ENCODE measurements around the gene TMEM119. TPM values are rescaled to one million over a fixed set of nuclear protein-coding genes. Genes with fewer than 3 reads are reported as not detected.

Gene TMEM119
- total RNA-seq, 2 experiments from 2014 or later = 2.1 to 2.6 TPM

GRCh38 chr12:108609537-108610335 lies 11.9 kb upstream of the TMEM119 start:
- no peaks in the 10 kb centered on the region for H3K36me3 Mint-ChIP-seq (ENCODE audit: low read depth)
- peaks cover 9% of the 10 kb centered on the region for H3K4me1 Mint-ChIP-seq (ENCODE audit: low read depth)
- ATAC-seq (ENCODE audit: poor library complexity) (no peak), DNase-seq (no peak)
- intact Hi-C loops (cut with DNase I, micrococcal nuclease) = no loop called here
- ChIA-PET CTCF (no interaction called here), POLR2A (interaction anchor here (0.7 to 1.9 kb wide), 3 partner anchors 8 to 41 kb away, joined by 3 to 7 read pairs (median 4); partner anchors contain the start of gene SELPLG)
- H3K27ac ChIP-seq (ENCODE audit: low read depth in 1 of 2, low read length in 2 of 2) = no peak overlapping the region
- H3K4me3 ChIP-seq (ENCODE audit: low read length) = no peak overlapping the region
- H3K9me3 ChIP-seq (ENCODE audit: control insufficient read depth in 1 of 2, insufficient read depth in 1 of 2, low read length in 2 of 2) = no peaks in the 10 kb centered on the region
- TF ChIP-seq CTCF (IDR thresholded peaks at IDR 0.05) = no peak
- H3K4me1 ChIP-seq (ENCODE audit: insufficient read depth, low read length) = peaks cover 16% of the 10 kb centered on the region
- H3K27me3 ChIP-seq (ENCODE audit: control insufficient read depth in 1 of 2, insufficient read depth in 2 of 2, low read length in 2 of 2) = no peaks in the 10 kb centered on the region
- H3K36me3 ChIP-seq (ENCODE audit: insufficient read depth, low read length) = no peaks in the 10 kb centered on the region
- H3K27me3 Mint-ChIP-seq = no peaks in the 10 kb centered on the region
- H3K9me3 Mint-ChIP-seq = no peaks in the 10 kb centered on the region
- H3K4me3 Mint-ChIP-seq = no peak overlapping the region
- H3K27ac Mint-ChIP-seq = no peak overlapping the region

GRCh38 chr12:108608616-108609015 lies 10.7 kb upstream of the TMEM119 start:
- Mint-ChIP-seq H3K4me3 (no peak overlapping the region), H3K9me3 (no peaks in the 10 kb centered on the region), H3K4me1 (ENCODE audit: low read depth) (peaks cover 9% of the 10 kb centered on the region), H3K27me3 (no peaks in the 10 kb centered on the region), H3K36me3 (ENCODE audit: low read depth) (no peaks in the 10 kb centered on the region), H3K27ac (no peak overlapping the region)
- peaks cover 16% of the 10 kb centered on the region for H3K4me1 ChIP-seq (ENCODE audit: insufficient read depth, low read length)
- no peaks in the 10 kb centered on the region for H3K27me3 ChIP-seq (ENCODE audit: control insufficient read depth in 1 of 2, insufficient read depth in 2 of 2, low read length in 2 of 2)
- H3K27ac ChIP-seq (ENCODE audit: low read depth in 1 of 2, low read length in 2 of 2) = no peak overlapping the region
- no peak overlapping the region for H3K4me3 ChIP-seq (ENCODE audit: low read length)
- intact Hi-C loops (cut with DNase I, micrococcal nuclease) = no loop called here
- ChIA-PET CTCF (no interaction called here), POLR2A (interaction anchor here (1.9 kb wide), 1 partner anchor 25 kb away, joined by 7 read pairs; the partner anchor contains the start of gene SELPLG)
- H3K36me3 ChIP-seq (ENCODE audit: insufficient read depth, low read length) = no peaks in the 10 kb centered on the region
- DNase-seq = no peak
- TF ChIP-seq CTCF (IDR thresholded peaks at IDR 0.05) = no peak
- no peak for ATAC-seq (ENCODE audit: poor library complexity)
- no peaks in the 10 kb centered on the region for H3K9me3 ChIP-seq (ENCODE audit: control insufficient read depth in 1 of 2, insufficient read depth in 1 of 2, low read length in 2 of 2)

GRCh38 chr12:108607981-108608600 lies 10.2 kb upstream of the TMEM119 start:
- H3K4me1 ChIP-seq (ENCODE audit: insufficient read depth, low read length) = peaks cover 12% of the 10 kb centered on the region
- no peaks in the 10 kb centered on the region for H3K36me3 ChIP-seq (ENCODE audit: insufficient read depth, low read length)
- H3K9me3 ChIP-seq (ENCODE audit: control insufficient read depth in 1 of 2, insufficient read depth in 1 of 2, low read length in 2 of 2) = no peaks in the 10 kb centered on the region
- no peak for ATAC-seq (ENCODE audit: poor library complexity)
- intact Hi-C loops (cut with DNase I, micrococcal nuclease) = no loop called here
- Mint-ChIP-seq H3K4me1 (ENCODE audit: low read depth) (peaks cover 9% of the 10 kb centered on the region), H3K9me3 (no peaks in the 10 kb centered on the region), H3K36me3 (ENCODE audit: low read depth) (no peaks in the 10 kb centered on the region), H3K27ac (no peak overlapping the region), H3K27me3 (no peaks in the 10 kb centered on the region), H3K4me3 (no peak overlapping the region)
- TF ChIP-seq CTCF (IDR thresholded peaks at IDR 0.05) = no peak
- POLR2A ChIA-PET = interaction anchor here (1.9 kb wide), 1 partner anchor 25 kb away, joined by 7 read pairs; the partner anchor contains the start of gene SELPLG
- H3K4me3 ChIP-seq (ENCODE audit: low read length) = no peak overlapping the region
- no peak for DNase-seq
- CTCF ChIA-PET = no interaction called here
- no peaks in the 10 kb centered on the region for H3K27me3 ChIP-seq (ENCODE audit: control insufficient read depth in 1 of 2, insufficient read depth in 2 of 2, low read length in 2 of 2)
- no peak overlapping the region for H3K27ac ChIP-seq (ENCODE audit: low read depth in 1 of 2, low read length in 2 of 2)

All from CD4-positive, alpha-beta T cell (primary cell).